Neutrophil (primary cell): ENCODE results near the gene GABRA1.

ENCODE experiments used
- H3K27ac ChIP-seq: fragments of 200-600 bp; sonication (generic); 2 replicates; pipeline ENCODE4 v1.5.1; 2016; ENCODE audit warnings: mild to moderate bottlenecking, moderate library complexity
- H3K27me3 ChIP-seq: fragments of 200-600 bp; sonication (generic); 2 replicates; pipeline ENCODE4 v1.6.0; 2016; ENCODE audit warnings: mild to moderate bottlenecking
- H3K36me3 ChIP-seq: fragments of 200-600 bp; sonication (generic); 2 replicates; pipeline ENCODE4 v1.5.1; 2017
- H3K4me1 ChIP-seq, 2 experiments: fragments of 200-600 bp in 1 of 2; sonication (generic) in 1 of 2; 1 replicate in 1 of 2; 2 replicates in 1 of 2; pipeline versions ENCODE4 v1.5.1 to v1.6.1; 2013 to 2016; ENCODE audit warnings: low read depth in 1 of 2, low read length in 1 of 2, mild to moderate bottlenecking in 1 of 2, moderate library complexity in 1 of 2; ENCODE audit not compliant: control insufficient read depth in 1 of 2, insufficient read depth in 1 of 2
- H3K4me3 ChIP-seq, 2 experiments: fragments of 200-600 bp in 1 of 2; sonication (generic) in 1 of 2; 1 replicate in 1 of 2; 2 replicates in 1 of 2; pipeline ENCODE4 v1.5.1; 2013 to 2016; ENCODE audit warnings: low read depth in 1 of 2, low read length in 1 of 2, mild to moderate bottlenecking in 1 of 2, moderate library complexity in 1 of 2
- H3K9me3 ChIP-seq: fragments of 200-600 bp; sonication (generic); 2 replicates; pipeline ENCODE4 v1.5.1; 2016
- CTCF ChIP-seq: fragments of 200-600 bp; sonication (generic); IDR thresholded peaks from 2 replicates; pipeline ENCODE4 v1.5.1; 2016; ENCODE audit warnings: antibody characterized with exemption

Gene GABRA1

GRCh38 chr5:161851691-161852299, 3.9 kb downstream of the GABRA1 start:
- Histone ChIP-seq H3K4me3 (no peak overlapping the region), H3K36me3 (no peaks in the 10 kb centered on the region), H3K9me3 (no peaks in the 10 kb centered on the region), H3K4me1 (no peaks in the 10 kb centered on the region), H3K27me3 (peaks cover 38% of the 10 kb centered on the region), H3K27ac (no peak overlapping the region)
- TF ChIP-seq CTCF: no peak

GRCh38 chr5:161857358-161857757, 9.4 kb downstream of the GABRA1 start:
- Histone ChIP-seq H3K4me1 (no peaks in the 10 kb centered on the region), H3K36me3 (no peaks in the 10 kb centered on the region), H3K27ac (no peak overlapping the region), H3K27me3 (no peaks in the 10 kb centered on the region), H3K4me3 (no peak overlapping the region), H3K9me3 (no peaks in the 10 kb centered on the region)
- no peak for TF ChIP-seq CTCF

GRCh38 chr5:161863259-161863658, 15.3 kb downstream of the GABRA1 start:
- Histone ChIP-seq H3K4me3 (no peak overlapping the region), H3K36me3 (no peaks in the 10 kb centered on the region), H3K27me3 (no peaks in the 10 kb centered on the region), H3K27ac (no peak overlapping the region), H3K4me1 (no peaks in the 10 kb centered on the region), H3K9me3 (no peaks in the 10 kb centered on the region)
- no peak for TF ChIP-seq CTCF

GRCh38 chr5:161863811-161864210, 15.9 kb downstream of the GABRA1 start:
- Histone ChIP-seq H3K27me3 (no peaks in the 10 kb centered on the region), H3K27ac (no peak overlapping the region), H3K4me1 (no peaks in the 10 kb centered on the region), H3K36me3 (no peaks in the 10 kb centered on the region), H3K4me3 (no peak overlapping the region), H3K9me3 (no peaks in the 10 kb centered on the region)
- TF ChIP-seq CTCF: no peak

GRCh38 chr5:161865510-161865909, 17.6 kb downstream of the GABRA1 start:
- H3K36me3 ChIP-seq: no peaks in the 10 kb centered on the region
- no peaks in the 10 kb centered on the region for H3K4me1 ChIP-seq
- H3K27me3 ChIP-seq: no peaks in the 10 kb centered on the region
- no peak for TF ChIP-seq CTCF
- H3K4me3 ChIP-seq: no peak overlapping the region
- H3K9me3 ChIP-seq: no peaks in the 10 kb centered on the region
- H3K27ac ChIP-seq: no peak overlapping the region

GRCh38 chr5:161889971-161890370, 42.1 kb downstream of the GABRA1 start:
- no peaks in the 10 kb centered on the region for H3K4me1 ChIP-seq
- TF ChIP-seq CTCF: no peak
- no peaks in the 10 kb centered on the region for H3K36me3 ChIP-seq
- no peak overlapping the region for H3K4me3 ChIP-seq
- no peaks in the 10 kb centered on the region for H3K27me3 ChIP-seq
- H3K9me3 ChIP-seq: no peaks in the 10 kb centered on the region
- no peak overlapping the region for H3K27ac ChIP-seq
